Heart right ventricle (tissue), 16 donors: Measurements from ENCODE around the gene GPX7. TPM values are rescaled to one million over a fixed set of nuclear protein-coding genes. Genes with fewer than 3 reads are reported as not detected.

Experiments used
- ATAC-seq, 8 donors: fragments of 200-7000 bp; cut with Tn5 transposase; one replicate each; pipeline ENCODE4 v1.9.1; 2020; ENCODE audit warnings: mild to moderate bottlenecking in 8 of 8, moderate library complexity in 8 of 8, moderate number of reproducible peaks in 1 of 8
- DNase-seq, 2 donors: peaks; one replicate each; pipeline ENCODE4 v3.0.0-alpha.2; 2020
- H3K27ac ChIP-seq, 10 donors: fragments of 200-600 bp; sonication (generic) in 2 of 10; one replicate each; pipeline versions ENCODE4 v1.5.0 to v1.8.0; 2020 to 2022; ENCODE audit warnings: mild to moderate bottlenecking in 3 of 10
- H3K27me3 ChIP-seq, 7 donors: fragments of 200-600 bp; one replicate each; pipeline ENCODE4 v1.8.0; 2021 to 2022; ENCODE audit warnings: mild to moderate bottlenecking in 2 of 7
- H3K36me3 ChIP-seq, 9 donors: fragments of 200-600 bp; sonication (generic) in 1 of 9; one replicate each; pipeline versions ENCODE4 v1.5.0 to v1.8.0; 2020 to 2022; ENCODE audit warnings: mild to moderate bottlenecking in 2 of 9
- H3K4me1 ChIP-seq, 9 donors: fragments of 200-600 bp; sonication (generic) in 1 of 9; one replicate each; pipeline versions ENCODE4 v1.5.0 to v1.8.0; 2020 to 2022; ENCODE audit warnings: mild to moderate bottlenecking in 4 of 9
- H3K4me3 ChIP-seq, 10 donors: fragments of 200-600 bp; sonication (generic) in 2 of 10; one replicate each; pipeline versions ENCODE4 v1.5.0 to v1.8.0; 2020 to 2022; ENCODE audit warnings: mild to moderate bottlenecking in 7 of 10, moderate library complexity in 2 of 10
- H3K9me3 ChIP-seq, 11 donors: fragments of 200-600 bp in 10 of 11; sonication (generic) in 2 of 11; one replicate each; pipeline versions ENCODE4 v1.5.0 to v1.8.0; 2013 to 2022; ENCODE audit warnings: mild to moderate bottlenecking in 2 of 11, control low read depth in 1 of 11, moderate library complexity in 1 of 11
- CTCF ChIP-seq, 9 donors: fragments of 200-600 bp; sonication (generic) in 2 of 9; IDR thresholded peaks; one replicate each; pipeline versions ENCODE4 v1.5.0 to v1.8.0; 2021 to 2022; ENCODE audit warnings: antibody characterized with exemption in 9 of 9, mild to moderate bottlenecking in 5 of 9, moderate library complexity in 1 of 9
- WGBS, 2 donors: extraction: QIAGEN DNeasy Blood & Tissue Kit; methylation state at CpG; one replicate each; pipeline ENCODE4 v1.1.7; 2013; ENCODE audit warnings: inconsistent platforms in 1 of 2; 5-methylcytosine and 5-hydroxymethylcytosine counted together
- intact Hi-C, 10 donors: fragments of 100-400 bp; cut with DNase I; formaldehyde crosslinking; loops; one replicate each; pipeline versions ENCODE4 v1.11.1 to v1.14.2; 2022
- polyA plus RNA-seq, 2 donors: library from polyadenylated mRNA; stranded (reverse); fragments of 200-250 nt; gene quantifications; one replicate each; pipeline ENCODE4 v1.2.3, GENCODE V29; 2013
- total RNA-seq, 10 donors: library from RNA; stranded (reverse); fragmentation: NEBNext Ultra II Directional in 3 of 10; extraction: Animal tissue kit (Norgen Biotek cat#: 25700) in 3 of 10; gene quantifications; one replicate each; pipeline versions ENCODE4 v1.2.1 to v1.2.4, GENCODE V29; 2021 to 2023
- donor health status: Arrhythmogenic right ventricular cardiomyopathy.
- donor health status: ischemic (EF 13 %, LVEDD 7.1; RV severe dilation, severe dysfunction).
- donor health status: healthy with polysubstance abuse.
- donor health status: DM: no; HTN: yes; CAD: no.
- donor health status: DM: no; HTN: no; CAD: no.
- donor health status: ischemic (EF 25% LVEDD 6.9; RV normal size, moderate dysfunction).
- donor health status: ischemic (EF 25% LVEDD 5.7; RV mildly dilated, moderate dysfunction).
- donor health status: healthy.
- donor health status: DM: yes; HTN: yes; CAD: no.
- donor health status: Ischemic cardiomyopathy.
- donor health status: ischemic (EF 35%, LVEDD 5.7; RV mildly dilated, moderate dysfunction).
- donor health status: nonischemic (EF 11% LVEDD 7.7; RV severe dilation, severe dysfunction).
- donor health status: DM: yes; HTN: yes; CAD: no.
- donor health status: PGD.
- donor health status: ischemic (EF 29% LVEDD 5.4; RV normal size, mild dysfunction).
- donor health status: nonischemic (EF 23%, LVEDD 6.1; RV moderate dilation, normal function).

GPX7 gene
- total and polyA plus RNA-seq, 12 donors: 3.3 to 22.9 (median 6.9) TPM

- TF ChIP-seq CTCF (IDR thresholded peaks at IDR 0.05): no peak
- H3K4me1 ChIP-seq: peaks cover 0 to 8% (median 0%) of the 10 kb centered on the region in 9 donors
- ATAC-seq (no peak), DNase-seq (no peak)
- WGBS, 2 donors: 97% methylated on average over 2 of the region's 2 CpGs
- intact Hi-C loops: no loop called here
- H3K4me3 ChIP-seq: no peak overlapping the region
- peaks cover 0 to 29% (median 18%) of the 10 kb centered on the region in 11 donors for H3K9me3 ChIP-seq
- no peak overlapping the region for H3K27ac ChIP-seq
- H3K36me3 ChIP-seq: peaks cover 0 to 8% (median 0%) of the 10 kb centered on the region in 9 donors
- H3K27me3 ChIP-seq: peaks cover 0 to 10% (median 9%) of the 10 kb centered on the region in 7 donors
Measured at GRCh38 chr1:52627028-52627427, 24.9 kb downstream of the GPX7 start.

- no peak for ATAC-seq
- intact Hi-C loops: no loop called here
- 79 to 85% methylated on average over 8 of the region's 8 CpGs for WGBS, 2 donors
- no peak for TF ChIP-seq CTCF (IDR thresholded peaks at IDR 0.05)
- no peak for DNase-seq
- Histone ChIP-seq H3K9me3 (peaks cover 0 to 12% (median 3%) of the 10 kb centered on the region in 11 donors), H3K4me3 (no peak overlapping the region), H3K36me3 (no peaks in the 10 kb centered on the region), H3K27ac (no peak overlapping the region), H3K27me3 (peaks cover 11 to 28% (median 26%) of the 10 kb centered on the region in 7 donors), H3K4me1 (peaks cover 0 to 17% (median 8%) of the 10 kb centered on the region in 9 donors)
Measured at GRCh38 chr1:52628614-52629324, 26.6 kb downstream of the GPX7 start.

GRCh38 chr1:52629325-52629643, 27.1 kb downstream of the GPX7 start:
- WGBS, 2 donors: 63 to 71% methylated on average over 7 of the region's 7 CpGs
- no peak overlapping the region for H3K4me3 ChIP-seq
- H3K36me3 ChIP-seq: no peaks in the 10 kb centered on the region
- TF ChIP-seq CTCF (IDR thresholded peaks at IDR 0.05): no peak
- intact Hi-C loops: no loop called here
- peaks cover 0 to 17% (median 8%) of the 10 kb centered on the region in 9 donors for H3K4me1 ChIP-seq
- H3K27me3 ChIP-seq: peaks cover 11 to 33% (median 31%) of the 10 kb centered on the region in 7 donors
- H3K27ac ChIP-seq: no peak overlapping the region
- H3K9me3 ChIP-seq: peaks cover 0 to 7% (median 0%) of the 10 kb centered on the region in 11 donors
- ATAC-seq (peak in 1 of 8 donors; percentile 27), DNase-seq (no peak)

GRCh38 chr1:52629667-52630066, 27.5 kb downstream of the GPX7 start:
- Histone ChIP-seq H3K27me3 (peaks cover 11 to 36% (median 31%) of the 10 kb centered on the region in 7 donors), H3K4me1 (peaks cover 0 to 17% (median 8%) of the 10 kb centered on the region in 9 donors), H3K27ac (no peak overlapping the region), H3K4me3 (no peak overlapping the region), H3K9me3 (peaks cover 0 to 3% (median 0%) of the 10 kb centered on the region in 11 donors), H3K36me3 (no peaks in the 10 kb centered on the region)
- intact Hi-C loops: loop anchor here in 1 of 10 donors (10.0 kb wide), 1 partner anchor 75 kb away; the partner anchor contains the start of gene TUT4
- ATAC-seq (no peak), DNase-seq (no peak)
- no peak for TF ChIP-seq CTCF (IDR thresholded peaks at IDR 0.05)
- 98 to 100% methylated on average over 2 of the region's 2 CpGs for WGBS, 2 donors
